ENCODE measurements around the gene GCFC2. TPM values are rescaled to one million over a fixed set of nuclear protein-coding genes. Genes with fewer than 3 reads are reported as not detected.

The GCFC2 gene
- total RNA-seq, 1 experiment from 2014 or later = 18.3 TPM

DNA sequence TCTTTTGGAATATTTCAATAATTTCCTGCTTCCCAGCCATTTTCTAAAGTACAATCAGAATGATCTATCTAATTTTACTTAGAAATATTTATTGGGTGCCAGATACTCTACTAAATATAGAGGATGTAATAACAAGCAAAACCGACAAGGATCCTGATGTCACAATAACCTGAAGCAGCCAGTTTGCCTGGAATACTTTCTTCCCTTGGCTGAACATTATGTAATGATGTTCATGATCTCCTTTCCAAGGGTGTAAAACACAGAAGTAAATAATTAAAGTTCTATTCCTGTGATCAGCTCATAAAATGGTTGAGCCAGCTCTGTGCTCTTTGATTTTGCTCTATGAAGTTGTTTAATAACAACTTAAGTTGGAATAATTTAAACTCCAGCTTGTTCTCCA lies 66.7 kb downstream of the GCFC2 start:
- no peak overlapping the region for H2BK120ac ChIP-seq (ENCODE audit: low read depth, low read length, poor library complexity, severe bottlenecking)
- no peaks in the 10 kb centered on the region for H3K79me2 ChIP-seq (ENCODE audit: insufficient read depth, low read length)
- no peak overlapping the region for H2BK20ac ChIP-seq (ENCODE audit: low read depth, low read length, poor library complexity, severe bottlenecking)
- no CpG with 5 or more reads among the region's 1 CpG for WGBS (ENCODE audit: extremely low coverage, insufficient read length, low lambda C conversion rate)
- no peaks in the 10 kb centered on the region for H3K9me3 ChIP-seq (ENCODE audit: control insufficient read depth, low read depth, low read length)
- H3K27me3 Mint-ChIP-seq (ENCODE audit: low read depth) = no peaks in the 10 kb centered on the region
- H2BK5ac ChIP-seq (ENCODE audit: insufficient read length, low read length) = no peak overlapping the region
- H3K79me1 ChIP-seq (ENCODE audit: insufficient read depth, low read depth, low read length, poor library complexity, severe bottlenecking) = no peaks in the 10 kb centered on the region
- TF ChIP-seq, protein P1, sequence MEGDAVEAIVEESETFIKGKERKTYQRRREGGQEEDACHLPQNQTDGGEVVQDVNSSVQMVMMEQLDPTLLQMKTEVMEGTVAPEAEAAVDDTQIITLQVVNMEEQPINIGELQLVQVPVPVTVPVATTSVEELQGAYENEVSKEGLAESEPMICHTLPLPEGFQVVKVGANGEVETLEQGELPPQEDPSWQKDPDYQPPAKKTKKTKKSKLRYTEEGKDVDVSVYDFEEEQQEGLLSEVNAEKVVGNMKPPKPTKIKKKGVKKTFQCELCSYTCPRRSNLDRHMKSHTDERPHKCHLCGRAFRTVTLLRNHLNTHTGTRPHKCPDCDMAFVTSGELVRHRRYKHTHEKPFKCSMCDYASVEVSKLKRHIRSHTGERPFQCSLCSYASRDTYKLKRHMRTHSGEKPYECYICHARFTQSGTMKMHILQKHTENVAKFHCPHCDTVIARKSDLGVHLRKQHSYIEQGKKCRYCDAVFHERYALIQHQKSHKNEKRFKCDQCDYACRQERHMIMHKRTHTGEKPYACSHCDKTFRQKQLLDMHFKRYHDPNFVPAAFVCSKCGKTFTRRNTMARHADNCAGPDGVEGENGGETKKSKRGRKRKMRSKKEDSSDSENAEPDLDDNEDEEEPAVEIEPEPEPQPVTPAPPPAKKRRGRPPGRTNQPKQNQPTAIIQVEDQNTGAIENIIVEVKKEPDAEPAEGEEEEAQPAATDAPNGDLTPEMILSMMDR (conservative IDR thresholded peaks at IDR 0.05) = no peak
- no peaks in the 10 kb centered on the region for H4K20me1 ChIP-seq (ENCODE audit: control insufficient read depth, insufficient read depth, insufficient read length)
- H3K36me3 Mint-ChIP-seq (ENCODE audit: insufficient read depth in 1 of 3, low read depth in 3 of 3) = peaks cover 1 to 9% (median 5%) of the 10 kb centered on the region in 3 experiments; a peak in 4 of 7 replicates
- no peak overlapping the region for H4K5ac ChIP-seq (ENCODE audit: insufficient read length, low read depth, low read length)
- H3K9me3 Mint-ChIP-seq = no peaks in the 10 kb centered on the region
- H3K56ac ChIP-seq (ENCODE audit: insufficient read length, low read depth, low read length) = no peak overlapping the region
- H3K4me1 Mint-ChIP-seq = peaks cover 2 to 9% of the 10 kb centered on the region in 2 experiments; a peak in 1 of 4 replicates
- H2AK5ac ChIP-seq (ENCODE audit: insufficient read length, low read length) = no peak overlapping the region
- no peak overlapping the region for H3T11ph ChIP-seq (ENCODE audit: low read length)
- no peak overlapping the region for H2BK12ac ChIP-seq (ENCODE audit: insufficient read length, low read depth, low read length)
- no peak overlapping the region for H2BK15ac ChIP-seq (ENCODE audit: low read depth, low read length)
- H3K4ac ChIP-seq (ENCODE audit: low read depth, low read length) = no peak overlapping the region
- H4K8ac ChIP-seq (replicated peaks; ENCODE audit: insufficient read length, low read depth, low read length) = no peak overlapping the region
- no peak overlapping the region for H3K27ac ChIP-seq (ENCODE audit: insufficient read length, low read depth, low read length)
- H3K4me3 Mint-ChIP-seq = no peak overlapping the region
- H3K14ac ChIP-seq (ENCODE audit: insufficient read depth, low read length) = no peak overlapping the region
- no peak overlapping the region for H2AFZ ChIP-seq (ENCODE audit: low read length)
- H4K91ac ChIP-seq (ENCODE audit: insufficient read length, low read depth, low read length) = no peak overlapping the region
- no peak overlapping the region for H3K23ac ChIP-seq (ENCODE audit: insufficient read length, low read depth, low read length)
- no peak for DNase-seq
- H3K4me1 ChIP-seq (ENCODE audit: insufficient read depth, low read length) = no peaks in the 10 kb centered on the region
- H3K27ac Mint-ChIP-seq = no peak overlapping the region
- no peak overlapping the region for H3K4me2 ChIP-seq (ENCODE audit: insufficient read depth, insufficient read length, low read length)
- H3K23me2 ChIP-seq (ENCODE audit: insufficient read length, low read depth, low read length, poor library complexity, severe bottlenecking) = peaks cover 4% of the 10 kb centered on the region
- no peak overlapping the region for H3K9ac ChIP-seq (ENCODE audit: extremely low read depth, insufficient read length, low read length)
- H3K18ac ChIP-seq (ENCODE audit: insufficient read length, low read depth, low read length) = no peak overlapping the region
- no peaks in the 10 kb centered on the region for H3K27me3 ChIP-seq (ENCODE audit: insufficient read depth, low read length)
